ENCODE data around the gene TUBB3. TPM values are rescaled to one million over a fixed set of nuclear protein-coding genes. Genes with fewer than 3 reads are reported as not detected.

Gene TUBB3
- total RNA-seq, 1 experiment from 2014 or later = 173 TPM

DNA sequence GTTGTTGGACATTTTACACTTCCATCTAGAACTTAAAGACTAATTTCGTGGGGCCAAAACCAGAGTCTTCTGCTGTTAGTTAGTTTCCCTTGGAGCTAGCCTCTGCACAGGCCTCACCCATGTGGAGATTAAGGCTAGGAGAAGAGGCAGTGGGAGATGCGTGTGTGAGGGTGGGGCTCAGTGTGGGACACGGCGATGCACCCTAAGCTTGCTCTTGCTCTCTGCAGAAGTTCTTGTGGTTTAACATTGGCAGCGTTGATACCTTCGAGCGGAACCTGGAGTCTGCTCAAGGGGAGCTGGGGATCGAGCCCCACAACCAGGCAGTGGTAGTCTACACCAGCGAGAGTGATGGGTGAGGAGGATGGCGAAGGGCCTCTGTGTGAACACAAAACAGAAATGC is 62.1 kb downstream of the TUBB3 start:
- POLR2A ChIA-PET = no interaction called here
- H3K27ac ChIP-seq (ENCODE audit: low read depth, low read length) = no peak overlapping the region
- TF ChIP-seq TCF7L2 (IDR thresholded peaks at IDR 0.05; ENCODE audit: borderline replicate concordance, extremely low read depth, insufficient read depth, insufficient read length) = no peak
- TF ChIP-seq FOSL1 (IDR thresholded peaks at IDR 0.05; ENCODE audit: low read depth) = no peak
- no peak overlapping the region for H3K9ac ChIP-seq (ENCODE audit: low read length)
- CTCF ChIA-PET = no interaction called here
- H4K20me1 ChIP-seq (ENCODE audit: insufficient read depth) = no peaks in the 10 kb centered on the region
- H3K27me3 ChIP-seq (ENCODE audit: insufficient read depth, low read length) = no peaks in the 10 kb centered on the region
- no peaks in the 10 kb centered on the region for H3K9me2 ChIP-seq (ENCODE audit: insufficient read depth)
- H3K4me1 ChIP-seq (ENCODE audit: control insufficient read depth in 1 of 2, insufficient read depth in 2 of 2, low read length in 2 of 2) = no peaks in the 10 kb centered on the region
- BruUV-seq (replicated peaks) = no TSS peak
- DNase-seq (ENCODE audit: low read depth, low spot score) = no peak
- H3K4me3 ChIP-seq (replicated peaks in 1 of 2; ENCODE audit: low read depth in 1 of 2, low read length in 2 of 2) = no peak overlapping the region
- intact Hi-C loops (cut with micrococcal nuclease) = no loop called here
- no peaks in the 10 kb centered on the region for H3K9me3 ChIP-seq (ENCODE audit: control insufficient read depth in 1 of 2, insufficient read depth in 1 of 2, low read depth in 1 of 2, low read length in 2 of 2)
- peaks cover 15% of the 10 kb centered on the region; the same call in 1 of the 2 replicates for H3K79me2 ChIP-seq (ENCODE audit: insufficient read depth, low read length)
- RAD21 ChIA-PET (ENCODE audit: low non-redundant PET in 1 of 2, low total read pairs in 2 of 2, uncharacterized antibody in 2 of 2, unreplicated experiment in 2 of 2) = no interaction called here
- ATAC-seq = no peak
- H2AFZ ChIP-seq (ENCODE audit: low read depth, low read length, poor library complexity, severe bottlenecking) = no peak overlapping the region
- peaks cover 69 to 79% of the 10 kb centered on the region in 2 experiments for H3K36me3 ChIP-seq (ENCODE audit: control insufficient read depth in 1 of 2, insufficient read depth in 2 of 2, low read length in 2 of 2)
- H3K4me2 ChIP-seq (ENCODE audit: low read length) = no peak overlapping the region

Other genes with a start within 250 kb of the TUBB3 start
- gene CDK10, start 236.7 kb upstream of the TUBB3 start, total RNA-seq (2021; ENCODE audit: unreplicated experiment) = 165 TPM
- 50.5 TPM for gene SPATA2L, start 221.6 kb upstream of the TUBB3 start, total RNA-seq (2021; ENCODE audit: unreplicated experiment)
- gene VPS9D1, start 202.4 kb upstream of the TUBB3 start, total RNA-seq (2021; ENCODE audit: unreplicated experiment) = 4.2 TPM
- 49.9 TPM for gene ZNF276, start 201.8 kb upstream of the TUBB3 start, total RNA-seq (2021; ENCODE audit: unreplicated experiment)
- 167 TPM for gene FANCA, start 106.7 kb upstream of the TUBB3 start, total RNA-seq (2021; ENCODE audit: unreplicated experiment)
- 21.2 TPM for gene SPIRE2, start 94.9 kb upstream of the TUBB3 start, total RNA-seq (2021; ENCODE audit: unreplicated experiment)
- 345 TPM for gene TCF25, start 49.8 kb upstream of the TUBB3 start, total RNA-seq (2021; ENCODE audit: unreplicated experiment)
- 12.2 TPM for gene MC1R, start 4.5 kb upstream of the TUBB3 start, total RNA-seq (2021; ENCODE audit: unreplicated experiment)
- 109 TPM for gene DEF8, start 25.4 kb downstream of the TUBB3 start, total RNA-seq (2021; ENCODE audit: unreplicated experiment)
- 60.2 TPM for gene DBNDD1, start 96.1 kb downstream of the TUBB3 start, total RNA-seq (2021; ENCODE audit: unreplicated experiment)
- 0.07 TPM for gene PRDM7, start 154.0 kb downstream of the TUBB3 start, total RNA-seq (2021; ENCODE audit: unreplicated experiment)

Data from HCT116 (cell line).